ENCODE results near the gene CDH12. TPM values are rescaled to one million over a fixed set of nuclear protein-coding genes. Genes with fewer than 3 reads are reported as not detected.
"Not testable (repeated sequence)": the region's sequence is repeated elsewhere in the genome, so short reads cannot be mapped to it uniquely, and the experiment has no call there.

Gene CDH12
- total and polyA plus RNA-seq, 7 donors = 0.04 TPM; not detected in 6

DNA sequence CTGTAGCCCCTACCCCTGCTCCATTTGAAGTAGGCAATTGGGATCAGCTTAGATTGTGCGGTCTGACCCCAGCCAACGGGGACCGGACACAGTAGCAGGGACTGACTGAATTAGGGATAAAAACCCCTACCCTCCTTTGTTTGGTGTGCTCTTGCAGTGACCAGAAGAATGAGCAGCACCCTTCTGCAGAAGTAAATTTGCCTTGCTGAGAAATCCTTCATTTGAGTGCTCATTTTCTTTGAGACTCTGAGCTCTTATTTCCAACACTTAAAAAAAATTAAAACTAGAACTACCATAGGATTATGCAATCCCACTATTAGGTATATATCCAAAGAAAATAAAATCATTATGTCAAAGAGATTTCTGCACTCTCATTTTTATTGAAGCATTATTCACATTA is 560.0 kb downstream of the CDH12 start:
- WGBS, 2 donors = 94% methylated on average over 3 of the region's 3 CpGs

DNA sequence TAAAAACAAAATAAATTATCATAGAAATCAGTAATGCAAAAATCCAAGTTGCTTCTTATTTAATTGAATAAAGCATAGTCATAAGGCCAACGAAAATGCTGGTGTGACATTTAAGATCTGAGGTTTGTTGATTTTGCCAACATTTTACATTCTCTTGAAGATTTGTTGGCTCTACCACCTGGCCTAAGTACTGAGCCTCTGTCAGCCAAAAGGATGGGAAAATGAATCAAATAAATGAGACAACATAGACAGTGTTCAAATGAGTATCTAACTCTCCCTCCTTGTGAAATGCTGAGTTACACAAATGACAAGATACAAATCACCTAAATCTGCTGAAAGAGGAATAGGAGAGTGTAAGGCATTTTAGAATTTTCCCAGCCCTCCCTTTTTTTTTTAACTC is 575.0 kb downstream of the CDH12 start:
- no peak for DNase-seq
- Histone ChIP-seq H3K27ac (no peak overlapping the region), H3K4me1 (no peaks in the 10 kb centered on the region), H3K9me3 (peaks cover 0 to 2% (median 0%) of the 10 kb centered on the region in 4 donors), H3K36me3 (no peaks in the 10 kb centered on the region), H3K27me3 (no peaks in the 10 kb centered on the region), H3K4me3 (no peak overlapping the region)
- 62 to 84% methylated on average over 1 of the region's 1 CpG for WGBS, 2 donors
- intact Hi-C loops (cut with DNase I) = no loop called here
- TF ChIP-seq POLR2A (IDR thresholded peaks at IDR 0.05) = no peak
- TF ChIP-seq, protein P1, sequence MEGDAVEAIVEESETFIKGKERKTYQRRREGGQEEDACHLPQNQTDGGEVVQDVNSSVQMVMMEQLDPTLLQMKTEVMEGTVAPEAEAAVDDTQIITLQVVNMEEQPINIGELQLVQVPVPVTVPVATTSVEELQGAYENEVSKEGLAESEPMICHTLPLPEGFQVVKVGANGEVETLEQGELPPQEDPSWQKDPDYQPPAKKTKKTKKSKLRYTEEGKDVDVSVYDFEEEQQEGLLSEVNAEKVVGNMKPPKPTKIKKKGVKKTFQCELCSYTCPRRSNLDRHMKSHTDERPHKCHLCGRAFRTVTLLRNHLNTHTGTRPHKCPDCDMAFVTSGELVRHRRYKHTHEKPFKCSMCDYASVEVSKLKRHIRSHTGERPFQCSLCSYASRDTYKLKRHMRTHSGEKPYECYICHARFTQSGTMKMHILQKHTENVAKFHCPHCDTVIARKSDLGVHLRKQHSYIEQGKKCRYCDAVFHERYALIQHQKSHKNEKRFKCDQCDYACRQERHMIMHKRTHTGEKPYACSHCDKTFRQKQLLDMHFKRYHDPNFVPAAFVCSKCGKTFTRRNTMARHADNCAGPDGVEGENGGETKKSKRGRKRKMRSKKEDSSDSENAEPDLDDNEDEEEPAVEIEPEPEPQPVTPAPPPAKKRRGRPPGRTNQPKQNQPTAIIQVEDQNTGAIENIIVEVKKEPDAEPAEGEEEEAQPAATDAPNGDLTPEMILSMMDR (IDR thresholded peaks at IDR 0.05) = no peak
- no peak for TF ChIP-seq POLR2AphosphoS5 (IDR thresholded peaks at IDR 0.05)
- TF ChIP-seq EP300 (IDR thresholded peaks at IDR 0.05) = no peak

More for the DNA sequence above, 560.0 kb downstream of the CDH12 start:
- Histone ChIP-seq H3K9me3 (peaks cover 4 to 7% (median 6%) of the 10 kb centered on the region in 4 donors), H3K36me3 (no peaks in the 10 kb centered on the region), H3K4me1 (no peaks in the 10 kb centered on the region), H3K4me3 (no peak overlapping the region), H3K27ac (no peak overlapping the region), H3K27me3 (no peaks in the 10 kb centered on the region)
- TF ChIP-seq POLR2AphosphoS5 (IDR thresholded peaks at IDR 0.05) (no peak), POLR2A (IDR thresholded peaks at IDR 0.05) (no peak), EP300 (IDR thresholded peaks at IDR 0.05) (no peak)
- TF ChIP-seq, protein P1 (IDR thresholded peaks at IDR 0.05) = no peak
- intact Hi-C loops (cut with DNase I) = no loop called here
- DNase-seq = no peak

DNA sequence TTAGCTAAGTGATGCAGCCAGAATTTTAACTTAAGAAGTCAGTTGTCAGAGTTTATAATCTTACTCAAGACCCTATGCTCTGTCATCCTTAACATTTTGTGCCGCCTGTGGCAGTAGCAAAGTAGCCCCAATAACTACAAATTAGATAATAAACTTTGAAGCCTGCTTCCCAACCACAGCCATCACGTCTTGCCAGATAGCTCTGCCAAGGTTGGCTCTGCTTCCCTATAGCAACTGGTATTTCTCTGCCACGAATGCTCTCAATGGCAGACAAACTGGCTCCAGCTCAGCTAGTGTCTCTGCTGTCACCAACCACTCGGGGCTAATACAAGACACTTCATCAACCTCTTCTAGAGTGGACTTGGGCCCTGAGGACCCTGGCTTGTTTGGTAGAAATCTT is 576.1 kb downstream of the CDH12 start:
- no peaks in the 10 kb centered on the region for H3K36me3 ChIP-seq
- no peaks in the 10 kb centered on the region for H3K27me3 ChIP-seq
- 61 to 78% methylated on average over 4 of the region's 4 CpGs for WGBS, 2 donors
- peaks cover 0 to 2% (median 0%) of the 10 kb centered on the region in 4 donors for H3K9me3 ChIP-seq
- H3K27ac ChIP-seq = no peak overlapping the region
- DNase-seq = no peak
- H3K4me3 ChIP-seq = no peak overlapping the region
- no peak for TF ChIP-seq POLR2A (IDR thresholded peaks at IDR 0.05)
- no peak for TF ChIP-seq EP300 (IDR thresholded peaks at IDR 0.05)
- TF ChIP-seq, protein P1 (IDR thresholded peaks at IDR 0.05) = no peak
- TF ChIP-seq POLR2AphosphoS5 (IDR thresholded peaks at IDR 0.05) = no peak
- intact Hi-C loops (cut with DNase I) = no loop called here
- no peaks in the 10 kb centered on the region for H3K4me1 ChIP-seq

DNA sequence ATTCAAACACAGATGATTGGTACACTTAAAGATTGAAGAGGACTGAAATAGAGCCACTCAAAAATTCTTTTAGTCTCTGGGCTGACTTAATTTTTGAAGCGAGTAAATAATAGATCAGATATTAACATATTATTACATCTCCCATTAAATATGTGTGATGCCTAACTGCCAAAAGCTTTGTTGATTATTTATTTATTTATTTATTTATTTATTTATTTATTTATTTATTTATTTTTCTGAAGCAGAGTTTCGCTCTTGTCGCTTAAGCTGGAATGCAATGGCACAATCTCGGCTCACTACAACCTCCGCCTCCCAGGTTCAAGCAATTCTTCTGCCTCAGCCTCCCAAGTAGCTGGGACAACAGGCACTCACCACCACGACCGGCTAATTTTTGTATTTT is 587.3 kb downstream of the CDH12 start:
- intact Hi-C loops (cut with DNase I); DNase-seq; H3K27ac ChIP-seq; H3K27me3 ChIP-seq; H3K36me3 ChIP-seq; H3K4me3 ChIP-seq; H3K4me1 ChIP-seq; H3K9me3 ChIP-seq: not testable (repeated sequence)
- 82 to 95% methylated on average over 7 of the region's 7 CpGs for WGBS, 2 donors

DNA sequence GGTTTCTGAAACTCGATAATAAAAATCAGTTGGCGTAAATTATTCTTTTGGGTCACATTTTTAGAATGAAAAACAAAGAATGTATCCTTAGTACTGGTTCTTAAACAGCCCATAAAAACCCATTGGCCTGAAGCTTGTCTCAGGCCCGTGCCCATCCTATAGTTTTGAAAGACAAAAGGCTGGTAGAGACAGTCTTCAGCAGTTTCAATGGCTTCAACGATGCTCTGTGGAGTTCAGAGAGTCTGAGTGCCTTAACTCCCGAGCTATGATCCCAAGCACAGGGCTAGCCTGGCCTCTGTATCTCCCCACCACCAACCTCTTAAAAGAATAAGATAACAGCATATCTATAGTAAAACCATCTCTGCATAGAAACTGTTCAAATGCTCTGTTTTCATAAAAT is 595.0 kb downstream of the CDH12 start:
- TF ChIP-seq POLR2A (IDR thresholded peaks at IDR 0.05) (no peak), POLR2AphosphoS5 (IDR thresholded peaks at IDR 0.05) (no peak), EP300 (IDR thresholded peaks at IDR 0.05) (no peak)
- TF ChIP-seq, protein P1 (IDR thresholded peaks at IDR 0.05) = no peak
- Histone ChIP-seq H3K4me1 (no peaks in the 10 kb centered on the region), H3K27me3 (no peaks in the 10 kb centered on the region), H3K4me3 (no peak overlapping the region), H3K27ac (no peak overlapping the region), H3K36me3 (no peaks in the 10 kb centered on the region), H3K9me3 (no peaks in the 10 kb centered on the region)
- no peak for DNase-seq
- intact Hi-C loops (cut with DNase I) = no loop called here
- WGBS, 2 donors = 62 to 70% methylated on average over 5 of the region's 5 CpGs
